Measurements from ENCODE around the gene SIM2. TPM values are rescaled to one million over a fixed set of nuclear protein-coding genes. Genes with fewer than 3 reads are reported as not detected.

SIM2 gene
- total and polyA plus RNA-seq, 2 of the 13 experiments (the other 11 are each of a cell fraction or from before 2014, with no cell fraction given) = 0.36 to 0.53 TPM

GRCh38 chr21:36709868-36710728, 11.2 kb downstream of the SIM2 start:
- intact Hi-C loops (cut with micrococcal nuclease; ENCODE audit: unreplicated experiment) = no loop called here
- TF ChIP-seq KDM6A (CRISPR knock-in tag; IDR thresholded peaks at IDR 0.05; ENCODE audit: low read depth) (no peak), TEAD3 (CRISPR knock-in tag; optimal IDR thresholded peaks at IDR 0.05; ENCODE audit: borderline replicate concordance) (no peak), RNF219 (CRISPR knock-in tag; IDR thresholded peaks at IDR 0.05) (no peak), THAP7 (CRISPR knock-in tag; IDR thresholded peaks at IDR 0.05) (no peak), ZNF768 (CRISPR knock-in tag; IDR thresholded peaks at IDR 0.05) (peak; percentile 77), ZNF138 (CRISPR knock-in tag; IDR thresholded peaks at IDR 0.05; ENCODE audit: low read depth) (no peak)
- H3K4me1 ChIP-seq (ENCODE audit: insufficient read depth, low read length) = no peaks in the 10 kb centered on the region
- POLR2A ChIA-PET = no interaction called here
- 90% methylated on average over 31 of the region's 38 CpGs for WGBS (ENCODE audit: low lambda C conversion rate)
- H3K4me3 ChIP-seq (replicated peaks in 1 of 3; ENCODE audit: insufficient read depth in 1 of 3, low read depth in 2 of 3, low read length in 3 of 3) = no peak overlapping the region
- H3K27me3 ChIP-seq (ENCODE audit: control insufficient read depth in 1 of 2, insufficient read depth in 2 of 2, low read length in 2 of 2) = peaks cover 0 to 6% of the 10 kb centered on the region in 2 experiments; a peak in 2 of 5 replicates
- H3K9me3 ChIP-seq (ENCODE audit: low read length) = no peaks in the 10 kb centered on the region
- ATAC-seq (no peak), FAIRE-seq (no peak), DNase-seq (ENCODE audit: low spot score) (no peak)
- in situ Hi-C loops (cut with HindIII; ENCODE audit: extremely low pct_ligation_motif_present, low pct_unique_long_range_greater_than_20kb) = no loop called here
- no peak overlapping the region for H3K4me2 ChIP-seq (ENCODE audit: low read depth, low read length)
- CTCF ChIA-PET (ENCODE audit: low intra/inter-chr PET ratio, low total read pairs) = no interaction called here
- H2AFZ ChIP-seq (ENCODE audit: low read length) = no peak overlapping the region
- H3K79me2 ChIP-seq (ENCODE audit: insufficient read depth, low read length) = no peaks in the 10 kb centered on the region
- H3K9ac ChIP-seq (ENCODE audit: insufficient read depth, low read depth, low read length) = no peak overlapping the region
- no peaks in the 10 kb centered on the region for H4K20me1 ChIP-seq (ENCODE audit: insufficient read depth, low read length)
- BruUV-seq (replicated peaks) = no TSS peak
- H3K27ac ChIP-seq (ENCODE audit: extremely low read length, insufficient read depth, low read length) = no peak overlapping the region
- H3K36me3 ChIP-seq (replicated peaks in 1 of 2; ENCODE audit: control insufficient read depth in 1 of 2, insufficient read depth in 2 of 2, low read length in 2 of 2) = no peaks in the 10 kb centered on the region

All from HepG2 (cell line).